Measurements from ENCODE around the gene NTN3. TPM values are rescaled to one million over a fixed set of nuclear protein-coding genes. Genes with fewer than 3 reads are reported as not detected.

The NTN3 gene
- total RNA-seq, 2 donors from 2014 or later: 1.4 TPM; not detected in 1

GRCh38 chr16:2473446-2473926 lies 2.4 kb downstream of the NTN3 start:
- peak overlapping the region; percentile 72 to 82 for H3K4me3 ChIP-seq
- TF ChIP-seq CTCF (IDR thresholded peaks at IDR 0.05) (no peak), POLR2AphosphoS5 (IDR thresholded peaks at IDR 0.05) (no peak), POLR2A (IDR thresholded peaks at IDR 0.05) (no peak)
- intact Hi-C loops (cut with DNase I): no loop called here
- H3K27ac ChIP-seq: no peak overlapping the region
- H3K36me3 ChIP-seq: no peaks in the 10 kb centered on the region
- no peak for DNase-seq (ENCODE audit: low spot score)
- H3K4me1 ChIP-seq (replicated peaks): peaks cover 8% of the 10 kb centered on the region
- no peaks in the 10 kb centered on the region for H3K9me3 ChIP-seq
- WGBS: 11% methylated on average over 22 of the region's 49 CpGs
- no peaks in the 10 kb centered on the region for H3K27me3 ChIP-seq (replicated peaks; ENCODE audit: insufficient read depth)

GRCh38 chr16:2473999-2474876 lies 3.1 kb downstream of the NTN3 start:
- Histone ChIP-seq H3K4me3 (peak overlapping the region; percentile 72 to 82), H3K27me3 (replicated peaks; ENCODE audit: insufficient read depth) (no peaks in the 10 kb centered on the region), H3K9me3 (no peaks in the 10 kb centered on the region), H3K36me3 (no peaks in the 10 kb centered on the region), H3K27ac (peak overlapping the region; percentile 77 to 79), H3K4me1 (replicated peaks) (peaks cover 7% of the 10 kb centered on the region)
- WGBS: under 1% methylated on average over 46 of the region's 100 CpGs
- intact Hi-C loops (cut with DNase I): no loop called here
- no peak for DNase-seq (ENCODE audit: low spot score)
- TF ChIP-seq POLR2AphosphoS5 (IDR thresholded peaks at IDR 0.05) (no peak), CTCF (IDR thresholded peaks at IDR 0.05) (peak; percentile 14 to 50 (median 30))

- TF ChIP-seq POLR2A (IDR thresholded peaks at IDR 0.05): peak; percentile 54
- TF ChIP-seq CTCF (IDR thresholded peaks at IDR 0.05): peak in 1 of 4 experiments; percentile 9
- peak; percentile 21 for TF ChIP-seq POLR2AphosphoS5 (IDR thresholded peaks at IDR 0.05)
- peaks cover 7% of the 10 kb centered on the region for H3K4me1 ChIP-seq (replicated peaks)
- H3K4me3 ChIP-seq: peak within 1 kb of the TSS; percentile 72 to 82
- H3K36me3 ChIP-seq: no peaks in the 10 kb centered on the region
- no peaks in the 10 kb centered on the region for H3K27me3 ChIP-seq (replicated peaks; ENCODE audit: insufficient read depth)
- under 1% methylated on average over 65 of the region's 77 CpGs for WGBS
- H3K9me3 ChIP-seq: no peaks in the 10 kb centered on the region
- DNase-seq (ENCODE audit: low spot score): peak; percentile 80
- peak within 1 kb of the TSS; percentile 77 to 79 for H3K27ac ChIP-seq
- intact Hi-C loops (cut with DNase I): no loop called here
These were observed 3.8 kb downstream of the NTN3 start, which contains the start of gene TBC1D24 for GRCh38 chr16:2474877-2475412. TSS of gene TBC1D24 (plus strand) at chr16:2475127. CDS start at chr16:2496149, 21,022 bp downstream.

GRCh38 chr16:2475413-2476344 lies 4.6 kb downstream of the NTN3 start:
- Histone ChIP-seq H3K4me1 (replicated peaks) (peaks cover 7% of the 10 kb centered on the region), H3K4me3 (peak overlapping the region; percentile 72 to 82), H3K27ac (peak overlapping the region in 1 of 2 donors; percentile 51), H3K27me3 (replicated peaks; ENCODE audit: insufficient read depth) (no peaks in the 10 kb centered on the region), H3K9me3 (no peaks in the 10 kb centered on the region), H3K36me3 (no peaks in the 10 kb centered on the region)
- intact Hi-C loops (cut with DNase I): no loop called here
- WGBS: 11% methylated on average over 39 of the region's 55 CpGs
- no peak for DNase-seq (ENCODE audit: low spot score)
- TF ChIP-seq CTCF (IDR thresholded peaks at IDR 0.05) (no peak), POLR2AphosphoS5 (IDR thresholded peaks at IDR 0.05) (no peak), POLR2A (IDR thresholded peaks at IDR 0.05) (no peak)
